ENCODE data around the gene OBSCN. TPM values are rescaled to one million over a fixed set of nuclear protein-coding genes. Genes with fewer than 3 reads are reported as not detected.
"Not testable (repeated sequence)": the region's sequence is repeated elsewhere in the genome, so short reads cannot be mapped to it uniquely, and the experiment has no call there.

OBSCN gene
- total RNA-seq, 1 donor from 2014 or later, result 18.3 TPM

DNA sequence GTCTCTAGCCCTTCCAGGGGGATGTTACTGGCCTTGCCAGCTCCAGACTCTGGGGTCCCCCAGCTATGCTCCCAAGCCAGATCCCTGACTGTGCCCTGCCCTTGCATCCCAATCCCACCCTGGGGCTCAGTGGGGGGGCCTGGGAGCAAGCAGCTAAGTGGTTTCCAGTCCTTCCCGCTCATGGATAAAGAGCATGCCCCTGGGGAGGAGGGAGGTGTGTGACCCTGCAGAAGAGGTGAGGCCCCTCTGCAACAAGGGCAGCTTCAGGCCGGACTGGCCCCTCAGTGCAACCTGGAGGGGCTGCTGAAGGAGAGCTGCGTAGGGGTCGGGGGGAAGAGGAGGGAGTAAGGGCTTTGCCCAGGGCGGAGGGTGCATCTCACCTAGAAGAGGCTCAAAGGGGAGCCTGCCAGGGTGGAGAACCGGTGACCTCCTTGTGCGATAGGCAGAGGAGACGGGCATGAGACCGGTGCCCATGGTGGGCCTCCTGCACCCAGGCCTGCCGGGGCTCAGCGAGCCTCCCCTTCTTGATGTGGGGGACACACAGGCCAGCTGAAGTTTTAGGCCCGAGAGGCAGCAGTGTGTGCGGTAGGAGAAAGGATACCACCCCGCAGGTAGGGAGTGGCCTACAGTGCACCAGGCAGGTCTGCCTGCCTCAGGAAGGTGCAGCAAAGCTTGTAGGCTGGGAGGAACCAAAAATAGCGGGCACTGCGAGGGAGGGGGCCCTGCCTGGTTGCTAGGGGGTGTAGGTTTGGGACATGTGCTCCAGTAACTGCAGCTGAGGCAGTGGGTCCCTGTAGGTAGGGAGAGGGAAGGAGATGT is 3.1 kb downstream of the OBSCN start:
- DNase-seq (ENCODE audit: low spot score) (no peak), ATAC-seq (no peak)
- intact Hi-C loops (cut with DNase I), result no loop called here

DNA sequence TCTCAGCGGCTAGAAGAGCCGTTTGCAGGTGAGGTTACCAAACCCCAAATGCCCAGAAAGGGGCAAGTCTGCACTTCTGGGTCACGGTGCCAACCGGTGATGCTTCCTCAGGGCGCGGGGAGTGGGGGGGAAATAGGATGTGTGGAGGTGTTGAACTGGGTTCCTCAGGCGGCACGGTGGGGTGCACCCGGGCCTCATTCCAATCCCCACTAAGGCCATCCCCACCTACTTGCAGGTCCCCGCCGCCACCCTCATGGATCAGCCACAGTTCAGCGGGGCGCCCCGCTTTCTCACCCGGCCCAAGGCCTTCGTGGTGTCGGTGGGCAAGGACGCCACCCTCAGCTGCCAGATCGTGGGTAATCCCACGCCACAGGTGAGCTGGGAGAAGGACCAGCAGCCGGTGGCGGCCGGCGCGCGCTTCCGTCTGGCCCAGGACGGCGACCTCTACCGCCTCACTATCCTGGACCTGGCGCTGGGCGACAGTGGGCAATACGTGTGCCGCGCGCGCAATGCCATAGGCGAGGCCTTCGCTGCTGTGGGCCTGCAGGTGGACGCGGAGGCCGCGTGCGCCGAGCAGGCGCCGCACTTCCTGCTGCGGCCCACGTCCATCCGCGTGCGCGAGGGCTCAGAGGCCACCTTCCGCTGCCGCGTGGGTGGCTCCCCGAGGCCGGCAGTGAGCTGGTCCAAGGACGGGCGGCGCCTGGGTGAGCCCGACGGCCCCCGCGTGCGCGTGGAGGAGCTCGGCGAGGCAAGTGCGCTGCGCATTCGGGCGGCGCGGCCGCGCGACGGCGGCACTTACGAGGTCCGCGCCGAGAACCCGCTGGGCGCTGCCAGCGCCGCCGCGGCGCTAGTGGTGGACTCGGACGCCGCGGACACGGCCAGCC is 3.9 kb downstream of the OBSCN start:
- intact Hi-C loops (cut with DNase I), result no loop called here
- ATAC-seq, result no peak
- no peak for DNase-seq (ENCODE audit: low spot score)

DNA sequence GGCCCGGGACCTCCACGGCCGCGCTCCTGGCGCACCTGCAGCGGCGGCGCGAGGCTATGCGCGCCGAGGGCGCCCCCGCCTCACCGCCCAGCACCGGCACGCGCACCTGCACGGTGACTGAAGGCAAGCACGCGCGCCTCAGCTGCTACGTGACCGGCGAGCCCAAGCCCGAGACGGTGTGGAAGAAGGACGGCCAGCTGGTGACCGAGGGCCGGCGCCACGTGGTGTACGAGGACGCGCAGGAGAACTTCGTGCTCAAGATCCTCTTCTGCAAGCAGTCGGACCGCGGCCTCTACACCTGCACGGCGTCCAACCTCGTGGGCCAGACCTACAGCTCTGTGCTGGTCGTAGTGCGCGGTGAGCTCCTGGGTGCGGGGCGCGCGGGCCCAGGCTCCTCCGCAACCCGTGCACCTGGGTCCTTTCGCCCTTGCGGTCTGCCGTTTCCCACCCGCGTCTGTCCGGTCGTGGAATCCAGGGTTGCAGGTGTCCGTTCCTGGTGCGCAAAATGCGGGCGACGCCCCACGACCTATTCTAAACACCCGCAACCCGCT is 4.6 kb downstream of the OBSCN start:
- intact Hi-C loops (cut with DNase I), result no loop called here
- no peak for ATAC-seq
- no peak for DNase-seq (ENCODE audit: low spot score)

DNA sequence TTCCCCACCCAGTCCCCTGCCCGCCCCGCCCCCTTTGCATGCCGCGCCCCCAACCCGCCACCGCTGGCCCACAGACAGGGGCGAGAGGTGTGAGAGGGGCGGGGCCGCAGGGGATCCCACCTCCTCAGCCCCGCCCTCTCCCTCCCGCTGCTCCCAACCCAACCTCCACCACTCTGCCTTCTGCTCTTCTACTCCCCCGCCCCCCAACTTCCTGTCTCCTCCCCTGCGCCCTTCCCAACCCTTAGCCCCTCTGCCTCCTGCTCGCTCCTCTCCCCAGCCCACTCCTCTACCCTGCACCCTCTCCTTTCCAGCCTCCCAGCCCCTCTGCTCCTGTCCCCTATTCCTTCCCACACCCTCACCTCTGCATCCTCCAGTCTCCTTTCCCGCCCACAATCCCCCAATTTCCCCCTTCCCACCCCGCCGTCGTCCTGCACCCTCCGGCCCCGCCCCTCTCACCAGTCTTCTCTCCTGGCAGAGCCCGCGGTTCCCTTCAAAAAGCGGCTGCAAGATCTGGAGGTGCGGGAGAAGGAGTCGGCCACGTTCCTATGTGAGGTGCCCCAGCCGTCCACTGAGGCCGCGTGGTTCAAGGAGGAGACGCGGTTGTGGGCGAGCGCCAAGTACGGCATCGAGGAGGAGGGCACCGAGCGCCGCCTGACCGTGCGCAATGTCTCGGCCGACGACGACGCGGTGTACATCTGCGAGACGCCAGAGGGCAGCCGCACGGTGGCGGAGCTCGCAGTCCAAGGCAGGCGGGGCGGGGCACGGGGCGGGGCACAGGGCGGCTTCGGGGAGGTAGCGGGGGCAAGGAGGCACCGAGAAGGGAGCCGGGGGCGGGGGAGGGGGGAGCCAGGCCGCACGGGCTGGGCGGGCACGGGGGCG is 5.4 kb downstream of the OBSCN start:
- ATAC-seq (peak; percentile 92), DNase-seq (ENCODE audit: low spot score) (peak; percentile 91)
- intact Hi-C loops (cut with DNase I), result no loop called here

DNA sequence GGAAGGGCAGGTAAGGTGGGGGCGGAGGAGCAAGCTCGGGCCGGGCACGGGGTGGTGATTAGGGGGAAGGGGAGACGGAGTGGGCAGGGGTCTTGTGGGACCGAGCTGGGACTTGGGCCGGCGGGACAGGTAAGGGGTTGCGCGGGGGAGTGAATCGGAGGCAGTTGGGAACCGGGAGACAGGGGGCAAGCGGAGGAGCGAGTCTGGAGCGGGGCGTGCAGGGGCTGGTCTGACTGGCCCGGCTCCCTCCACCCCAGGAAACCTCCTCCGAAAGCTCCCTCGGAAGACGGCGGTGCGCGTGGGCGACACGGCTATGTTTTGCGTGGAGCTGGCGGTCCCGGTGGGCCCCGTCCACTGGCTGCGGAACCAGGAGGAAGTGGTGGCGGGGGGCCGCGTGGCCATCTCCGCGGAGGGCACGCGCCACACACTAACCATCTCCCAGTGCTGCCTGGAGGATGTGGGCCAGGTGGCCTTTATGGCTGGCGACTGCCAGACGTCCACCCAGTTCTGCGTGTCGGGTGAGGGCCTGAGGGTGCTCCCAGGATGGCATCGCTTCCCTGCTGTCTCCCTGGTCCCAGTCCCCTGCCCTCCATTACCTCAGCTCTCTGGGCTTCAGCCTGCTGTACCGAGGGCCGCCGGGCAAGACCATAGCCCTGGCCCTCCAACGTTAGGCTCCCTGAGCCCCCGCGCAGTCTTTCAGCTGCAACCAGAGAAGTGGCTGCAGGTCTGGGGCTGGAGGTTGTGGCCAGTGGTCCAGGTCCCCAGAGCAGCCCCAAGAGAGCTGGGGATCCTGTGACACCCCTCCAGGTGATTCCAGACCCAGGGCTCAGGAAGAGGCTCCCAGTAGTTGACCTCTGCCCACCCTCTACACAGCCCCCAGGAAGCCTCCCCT is 6.3 kb downstream of the OBSCN start:
- intact Hi-C loops (cut with DNase I), result no loop called here
- ATAC-seq (no peak), DNase-seq (ENCODE audit: low spot score) (no peak)

DNA sequence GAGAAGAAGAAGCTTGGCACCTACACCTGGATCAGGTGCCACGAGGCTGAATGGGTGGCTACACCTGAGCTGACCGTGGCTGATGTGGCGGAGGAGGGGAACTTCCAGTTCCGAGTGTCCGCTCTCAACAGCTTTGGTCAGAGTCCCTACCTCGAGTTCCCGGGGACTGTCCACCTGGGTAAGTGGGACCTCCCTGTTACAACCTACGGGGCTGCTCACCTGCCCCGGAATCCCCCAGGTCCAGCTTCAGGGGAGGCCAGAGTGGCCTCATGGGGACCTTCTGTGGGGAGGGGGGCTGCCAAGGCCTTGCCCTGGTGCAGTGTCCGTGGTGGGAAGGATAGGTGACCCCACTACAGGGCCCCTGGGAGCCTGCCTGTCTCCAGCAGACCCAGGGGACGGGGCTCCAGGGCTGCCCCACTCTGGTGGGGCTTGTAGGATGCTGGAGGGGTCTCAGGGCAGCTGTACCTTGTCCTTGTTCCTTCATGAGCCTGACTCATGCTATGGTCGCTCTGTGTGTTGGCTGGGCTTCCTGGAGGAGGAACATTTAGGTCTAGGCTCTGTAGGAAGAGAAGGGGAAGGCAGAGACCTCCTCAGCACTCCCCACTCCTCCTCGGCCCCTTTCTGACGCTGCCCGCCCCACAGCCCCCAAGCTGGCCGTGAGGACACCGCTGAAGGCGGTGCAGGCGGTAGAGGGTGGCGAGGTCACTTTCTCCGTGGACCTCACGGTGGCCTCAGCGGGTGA is 7.2 kb downstream of the OBSCN start:
- intact Hi-C loops (cut with DNase I), result no loop called here
- no peak for DNase-seq (ENCODE audit: low spot score)
- ATAC-seq, result no peak

DNA sequence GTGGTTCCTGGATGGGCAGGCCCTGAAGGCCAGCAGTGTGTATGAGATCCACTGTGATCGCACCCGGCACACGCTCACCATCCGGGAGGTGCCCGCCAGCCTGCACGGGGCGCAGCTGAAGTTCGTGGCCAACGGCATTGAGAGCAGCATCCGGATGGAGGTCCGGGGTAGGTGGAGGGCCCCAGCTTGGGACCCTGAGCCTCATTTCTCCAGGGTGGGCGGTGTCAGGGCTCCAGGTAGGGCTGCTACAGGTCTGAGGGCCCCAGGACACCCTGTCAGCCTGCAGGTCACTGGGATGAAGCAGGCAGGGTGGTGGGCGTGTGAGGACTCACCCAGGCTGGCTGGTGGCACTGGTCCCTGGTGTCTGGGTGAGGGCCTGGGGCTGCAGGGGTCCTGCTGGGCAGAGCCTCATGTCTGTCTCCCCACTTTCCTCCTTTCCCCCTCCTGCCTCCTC is 7.8 kb downstream of the OBSCN start:
- DNase-seq (ENCODE audit: low spot score) (no peak), ATAC-seq (no peak)
- intact Hi-C loops (cut with DNase I), result no loop called here

DNA sequence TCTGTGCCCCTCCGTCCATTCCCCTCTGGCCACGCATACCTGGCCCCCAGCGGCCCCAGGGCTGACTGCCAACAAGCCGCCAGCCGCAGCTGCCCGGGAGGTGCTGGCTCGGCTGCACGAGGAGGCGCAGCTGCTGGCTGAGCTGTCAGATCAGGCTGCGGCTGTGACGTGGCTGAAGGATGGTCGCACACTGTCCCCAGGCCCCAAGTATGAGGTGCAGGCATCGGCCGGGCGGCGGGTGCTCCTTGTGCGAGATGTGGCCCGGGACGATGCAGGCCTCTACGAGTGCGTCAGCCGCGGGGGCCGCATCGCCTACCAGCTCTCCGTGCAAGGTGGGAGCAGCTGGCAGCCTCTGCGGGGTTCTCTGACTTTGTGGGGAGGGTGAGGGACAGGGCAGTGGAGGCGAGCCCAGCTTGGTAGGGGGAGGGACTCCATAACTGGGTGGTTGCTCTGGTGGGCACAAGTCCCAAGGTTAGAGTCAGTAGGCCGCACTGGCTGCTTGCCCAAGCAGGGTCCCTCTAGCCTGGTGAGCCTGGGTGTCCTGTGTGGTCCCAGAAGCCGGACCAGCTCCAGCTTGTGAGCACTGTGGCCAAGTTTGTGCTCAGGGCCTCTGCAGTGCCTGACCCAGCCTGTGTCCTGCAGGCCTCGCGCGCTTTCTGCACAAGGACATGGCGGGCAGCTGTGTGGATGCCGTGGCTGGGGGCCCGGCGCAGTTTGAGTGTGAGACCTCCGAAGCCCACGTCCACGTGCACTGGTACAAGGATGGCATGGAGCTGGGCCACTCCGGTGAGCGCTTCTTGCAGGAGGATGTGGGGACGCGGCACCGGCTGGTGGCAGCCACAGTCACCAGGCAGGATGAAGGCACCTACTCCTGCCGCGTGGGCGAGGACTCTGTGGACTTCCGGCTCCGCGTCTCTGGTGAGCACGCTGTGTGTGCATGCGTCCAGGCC is 8.8 kb downstream of the OBSCN start:
- intact Hi-C loops (cut with DNase I), result no loop called here
- no peak for DNase-seq (ENCODE audit: low spot score)

DNA sequence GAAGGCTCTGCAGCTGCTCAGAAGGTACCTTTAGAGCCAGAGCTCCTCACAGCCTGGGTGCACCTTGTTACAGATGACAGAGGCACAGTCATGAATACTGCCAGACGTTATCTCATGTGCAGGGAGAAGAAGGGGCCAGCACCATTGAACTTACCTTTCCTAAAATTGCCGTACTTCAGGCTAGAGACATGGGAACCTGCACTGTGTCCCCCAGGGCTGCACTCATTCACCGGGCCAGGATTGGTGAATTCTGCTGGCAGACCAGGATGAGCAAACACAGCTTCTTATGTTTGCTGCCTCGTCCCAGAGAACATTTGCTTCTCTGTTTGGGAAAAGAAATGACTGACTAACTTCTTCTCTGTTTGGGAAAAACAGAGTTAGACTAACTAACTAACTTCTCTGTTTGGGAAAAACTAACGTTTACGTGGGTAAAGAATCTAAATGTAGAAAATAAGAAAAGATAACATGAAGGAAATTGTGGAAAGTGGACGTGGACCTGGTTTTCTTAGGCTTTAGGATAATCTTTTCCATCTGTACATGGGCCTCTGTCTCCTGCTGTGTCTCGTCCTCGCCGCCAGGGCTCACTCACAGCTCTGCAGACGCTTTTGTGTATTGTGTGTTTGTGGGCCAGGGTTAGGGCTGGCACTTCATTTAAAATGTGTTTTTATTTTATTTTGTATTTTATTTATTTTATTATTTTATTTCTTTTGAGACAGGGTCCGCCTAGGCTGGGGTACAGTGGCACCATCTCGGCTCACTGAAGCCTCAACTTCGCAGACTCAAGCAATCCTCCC is 9.9 kb downstream of the OBSCN start:
- intact Hi-C loops (cut with DNase I), result no loop called here
- ATAC-seq (no peak), DNase-seq (ENCODE audit: low spot score) (no peak)

More for the DNA sequence above, 8.8 kb downstream of the OBSCN start:
- no peak for ATAC-seq

DNA sequence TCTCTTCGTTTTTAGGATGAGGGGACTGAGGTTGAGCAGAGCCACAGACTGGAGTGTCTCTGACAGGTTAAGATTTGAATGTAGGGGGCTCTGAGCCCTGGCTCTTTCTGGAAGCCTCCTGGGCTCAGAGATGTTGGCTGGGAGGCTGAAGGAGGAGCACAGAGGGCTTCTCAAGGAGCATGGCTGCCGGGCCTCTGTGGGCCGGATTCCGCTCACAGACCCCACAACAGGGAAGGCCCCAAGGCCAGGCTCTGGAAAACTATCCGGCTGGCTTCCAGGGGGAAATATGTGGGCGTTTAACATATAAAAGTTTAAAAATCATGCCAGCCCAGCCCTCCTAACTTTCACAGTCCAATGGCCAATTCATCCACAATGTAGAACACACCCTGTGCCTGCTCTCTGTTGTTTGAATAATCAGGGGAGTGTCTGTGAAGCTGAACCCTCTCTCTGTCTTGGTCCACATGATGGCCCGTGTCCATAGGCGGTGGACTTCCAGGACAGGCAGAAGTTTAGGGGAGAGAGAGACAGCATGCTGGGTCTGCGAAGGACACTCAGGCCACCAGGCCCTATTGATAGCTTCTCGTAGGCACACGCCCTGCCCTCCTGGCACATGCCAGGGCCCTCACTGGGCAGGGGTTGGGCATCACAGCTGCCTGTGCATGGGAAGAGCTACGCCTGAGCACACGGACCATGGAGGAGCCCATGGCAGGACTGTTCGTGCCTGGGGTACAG is 10.8 kb downstream of the OBSCN start:
- intact Hi-C loops (cut with DNase I), result no loop called here
- no peak for DNase-seq (ENCODE audit: low spot score)
- no peak for ATAC-seq

DNA sequence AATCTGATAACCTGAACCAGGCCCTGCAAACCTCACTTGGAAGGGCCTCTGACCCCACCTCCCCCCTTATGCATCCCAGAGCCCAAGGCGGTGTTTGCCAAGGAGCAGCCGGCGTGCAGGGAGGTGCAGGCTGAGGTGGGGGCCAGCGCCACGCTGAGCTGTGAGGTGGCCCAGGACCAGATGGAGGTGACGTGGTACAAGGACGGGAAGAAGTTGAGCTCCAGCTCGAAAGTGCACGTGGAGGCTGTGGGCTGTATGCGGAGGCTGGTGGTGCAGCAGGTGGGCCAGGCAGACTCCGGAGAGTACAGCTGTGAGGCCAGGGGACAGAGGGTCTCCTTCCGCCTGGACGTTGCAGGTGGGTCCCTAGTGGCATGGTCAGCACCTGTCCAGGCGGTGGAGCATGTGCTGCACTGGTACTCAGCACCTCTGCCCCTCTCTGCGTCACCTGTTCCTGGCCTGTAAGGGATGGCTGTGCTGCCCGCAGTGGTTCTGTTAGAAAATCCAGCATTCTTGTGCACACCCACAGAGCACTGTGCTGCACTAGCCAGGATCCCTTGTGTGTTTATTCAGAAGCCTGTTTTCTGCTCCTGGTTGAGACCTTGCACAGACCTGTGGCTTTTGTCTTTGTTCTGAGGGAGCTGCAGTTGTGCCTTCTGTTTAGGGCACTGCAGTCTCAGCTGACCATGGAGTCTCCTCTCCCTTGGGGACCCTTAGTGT is 11.6 kb downstream of the OBSCN start:
- DNase-seq (ENCODE audit: low spot score) (no peak), ATAC-seq (no peak)
- intact Hi-C loops (cut with DNase I), result no loop called here

DNA sequence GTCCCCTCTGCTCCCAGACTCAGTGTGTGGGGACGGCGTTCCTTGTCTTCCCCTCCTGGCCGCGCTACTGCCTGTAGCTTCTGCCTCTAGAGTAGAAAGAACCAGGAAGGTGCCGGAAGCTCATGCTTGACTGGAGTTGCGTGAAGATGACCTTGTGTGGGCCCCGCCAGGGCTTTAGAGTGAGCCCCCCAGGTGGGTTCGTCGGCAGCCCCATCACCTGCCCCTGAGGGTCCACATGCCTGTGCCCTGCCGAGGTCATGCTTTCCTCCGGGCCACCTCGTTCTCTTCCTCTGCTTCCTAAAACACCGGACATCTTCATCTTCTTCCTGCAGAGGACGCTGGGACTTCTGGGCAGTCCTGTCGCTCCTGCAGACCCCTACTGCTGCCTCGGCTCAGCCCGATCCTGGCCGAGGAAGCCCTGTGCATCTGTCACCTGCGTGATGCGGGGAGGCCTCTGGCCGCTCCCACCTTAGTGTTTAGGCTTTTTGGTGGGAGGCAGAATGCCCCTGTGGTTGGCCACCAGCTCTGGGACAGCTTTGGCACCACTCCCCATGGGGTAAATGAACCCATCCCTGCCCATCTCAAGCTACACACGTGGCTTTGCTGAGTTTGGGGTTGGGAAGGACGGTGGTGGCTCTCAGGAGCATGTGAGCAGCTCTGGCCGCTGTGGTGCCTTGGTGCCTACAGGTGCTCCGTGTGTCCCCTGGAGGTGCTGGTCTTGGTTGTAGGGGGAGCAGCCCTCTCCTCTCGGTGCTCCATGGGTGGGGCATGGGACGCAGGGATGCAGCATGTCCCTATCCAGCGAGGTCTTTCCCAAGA is 12.3 kb downstream of the OBSCN start:
- intact Hi-C loops (cut with DNase I), result no loop called here
- ATAC-seq (no peak), DNase-seq (ENCODE audit: low spot score) (no peak)

DNA sequence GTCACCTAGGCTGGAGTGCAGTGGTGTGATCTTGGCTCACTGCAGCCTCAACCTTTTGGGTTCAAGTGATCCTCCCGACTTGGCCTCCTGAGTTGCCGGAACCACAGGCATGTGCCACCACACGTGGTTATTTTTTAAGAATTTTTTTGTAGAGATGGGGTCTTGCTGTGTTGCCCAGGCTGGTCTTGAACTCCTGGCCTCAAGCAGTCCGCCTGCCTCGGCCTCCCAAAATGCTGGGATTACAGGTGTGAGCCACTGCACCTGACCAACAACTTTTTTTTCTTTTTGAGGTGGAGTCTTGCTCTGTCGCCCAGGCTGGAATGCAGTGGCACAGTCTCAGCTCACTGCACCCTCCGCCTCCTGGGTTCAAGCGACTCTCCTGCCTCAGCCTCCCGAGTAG is 13.3 kb downstream of the OBSCN start:
- ATAC-seq; DNase-seq (ENCODE audit: low spot score); intact Hi-C loops (cut with DNase I): not testable (repeated sequence)
